Measurements from ENCODE around the gene ARL6IP6.
"Not testable (repeated sequence)": the region's sequence is repeated elsewhere in the genome, so short reads cannot be mapped to it uniquely, and the experiment has no call there.

Gene ARL6IP6

DNA sequence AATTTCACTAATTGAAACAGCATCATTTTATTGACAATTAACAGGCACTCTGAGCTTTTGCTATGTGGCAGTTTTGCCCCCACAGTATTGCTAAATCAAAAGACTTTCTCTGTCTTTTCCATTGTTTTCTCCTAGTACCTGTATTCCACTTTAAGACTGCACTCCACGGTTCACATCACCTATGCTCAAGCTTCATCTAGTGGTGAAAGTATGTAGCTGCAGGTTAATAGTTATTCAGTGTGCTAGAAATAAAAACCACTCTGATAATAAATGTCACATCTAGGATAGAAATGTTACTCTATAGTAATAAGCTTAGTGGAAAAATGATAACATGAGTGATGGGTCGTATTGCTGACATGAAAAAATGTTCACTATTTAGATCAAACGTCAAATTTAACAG is 24.6 kb downstream of the ARL6IP6 start:
- H3K4me3 ChIP-seq: no peak overlapping the region
- no peaks in the 10 kb centered on the region for H3K27me3 ChIP-seq
- no peak overlapping the region for H3K9ac ChIP-seq
- H3K4me1 ChIP-seq: no peaks in the 10 kb centered on the region
- H3K36me3 ChIP-seq: peaks cover 51% of the 10 kb centered on the region
- no peak overlapping the region for H3K27ac ChIP-seq
- TF ChIP-seq Cebpa-rat (IDR thresholded peaks at IDR 0.05): no peak
- H4K20me1 ChIP-seq: no peaks in the 10 kb centered on the region; the same call in 1 of the 2 replicates
- H3K4me2 ChIP-seq: no peak overlapping the region
- H3K9me3 ChIP-seq: peaks cover 22% of the 10 kb centered on the region

DNA sequence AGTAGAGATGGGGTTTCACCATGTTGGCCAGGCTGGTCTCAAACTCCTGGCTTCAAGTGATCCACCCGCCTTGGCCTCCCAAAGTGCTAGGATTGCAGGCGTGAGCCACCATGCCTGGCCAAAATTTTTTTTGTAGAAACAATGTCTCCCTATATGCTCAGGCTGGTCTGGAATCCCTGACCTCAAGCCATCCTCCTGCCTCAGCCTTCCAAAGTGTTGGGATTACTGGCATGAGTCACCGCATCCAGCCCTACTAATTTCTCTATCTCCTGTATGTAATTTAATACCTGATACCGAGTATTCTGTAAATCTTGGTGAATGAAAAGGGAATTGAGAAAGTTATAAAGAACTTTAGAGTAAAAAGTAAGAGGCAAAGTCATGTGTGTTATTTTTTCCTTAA is 29.3 kb downstream of the ARL6IP6 start:
- not testable (repeated sequence) for H3K27ac ChIP-seq, H3K27me3 ChIP-seq, H3K9ac ChIP-seq, H3K4me2 ChIP-seq, H3K4me1 ChIP-seq, H3K9me3 ChIP-seq, H4K20me1 ChIP-seq, H3K4me3 ChIP-seq
- H3K36me3 ChIP-seq: peaks cover 62% of the 10 kb centered on the region

DNA sequence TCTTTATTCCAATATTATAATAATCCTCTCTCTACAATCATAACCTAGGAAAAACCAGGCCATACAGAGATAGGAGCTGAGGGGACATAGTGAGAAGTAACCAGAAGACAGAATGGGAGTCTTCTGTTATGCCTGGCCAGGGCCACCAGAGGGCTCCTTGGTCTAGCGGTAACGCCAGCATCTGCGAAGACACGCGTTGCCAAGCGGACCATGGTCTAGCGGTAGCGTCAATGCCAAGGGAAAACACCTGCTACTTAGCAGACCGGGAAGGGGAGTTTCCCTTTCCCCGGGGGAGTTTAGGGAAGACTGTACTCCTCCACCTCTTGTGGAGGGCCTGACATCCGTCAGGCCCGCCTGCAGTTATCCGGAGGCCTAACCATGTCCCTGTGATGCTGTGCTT is 36.6 kb downstream of the ARL6IP6 start:
- H3K27ac ChIP-seq: no peak overlapping the region
- H3K36me3 ChIP-seq: peaks cover 72% of the 10 kb centered on the region
- H3K9ac ChIP-seq: no peak overlapping the region
- no peaks in the 10 kb centered on the region for H3K27me3 ChIP-seq
- TF ChIP-seq Cebpa-rat (IDR thresholded peaks at IDR 0.05): no peak
- H3K9me3 ChIP-seq: peaks cover 26% of the 10 kb centered on the region
- H3K4me3 ChIP-seq: no peak overlapping the region
- no peak overlapping the region for H3K4me2 ChIP-seq
- no peaks in the 10 kb centered on the region for H3K4me1 ChIP-seq
- H4K20me1 ChIP-seq: no peaks in the 10 kb centered on the region

DNA sequence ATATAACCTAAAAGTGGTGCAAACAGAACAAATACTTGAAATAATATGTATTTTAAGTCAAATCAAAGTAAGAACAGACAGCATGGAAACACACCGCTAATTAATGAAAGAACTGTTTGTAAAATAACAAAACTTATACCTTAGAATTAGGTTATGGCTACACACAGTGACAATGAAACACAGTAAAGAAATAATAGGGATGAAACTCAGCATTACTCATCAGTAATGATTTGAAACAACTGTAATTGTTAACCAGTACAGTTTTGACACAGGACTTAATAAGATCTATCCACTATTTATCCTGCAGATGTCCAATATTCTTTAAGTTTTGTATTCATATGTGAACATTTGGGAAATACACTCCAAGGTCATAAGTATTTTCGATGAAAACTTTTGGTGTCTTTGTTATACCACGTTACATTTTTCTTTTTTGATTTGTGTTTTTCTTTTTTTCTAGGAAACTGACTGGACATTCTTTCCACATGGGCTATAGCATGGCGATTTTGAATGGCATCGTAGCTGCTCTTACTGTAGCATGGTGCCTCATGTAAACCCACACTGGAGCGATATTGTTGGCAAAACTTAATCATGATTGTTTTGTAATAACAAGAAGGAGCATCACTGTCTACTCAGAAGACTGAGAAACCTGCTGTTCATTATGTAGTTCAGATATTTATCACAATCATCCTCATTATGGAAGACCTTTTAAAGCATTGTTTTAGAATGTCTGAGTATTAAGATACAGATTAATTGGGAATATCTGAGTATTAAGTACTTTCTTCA is 41.1 kb downstream of the ARL6IP6 start:
- Histone ChIP-seq H3K27me3 (no peaks in the 10 kb centered on the region), H3K4me3 (no peak overlapping the region), H3K36me3 (peaks cover 61% of the 10 kb centered on the region), H3K9me3 (peaks cover 8% of the 10 kb centered on the region), H3K4me1 (no peaks in the 10 kb centered on the region), H3K4me2 (no peak overlapping the region), H3K27ac (no peak overlapping the region), H4K20me1 (no peaks in the 10 kb centered on the region), H3K9ac (no peak overlapping the region)
- TF ChIP-seq Cebpa-rat (IDR thresholded peaks at IDR 0.05): no peak

DNA sequence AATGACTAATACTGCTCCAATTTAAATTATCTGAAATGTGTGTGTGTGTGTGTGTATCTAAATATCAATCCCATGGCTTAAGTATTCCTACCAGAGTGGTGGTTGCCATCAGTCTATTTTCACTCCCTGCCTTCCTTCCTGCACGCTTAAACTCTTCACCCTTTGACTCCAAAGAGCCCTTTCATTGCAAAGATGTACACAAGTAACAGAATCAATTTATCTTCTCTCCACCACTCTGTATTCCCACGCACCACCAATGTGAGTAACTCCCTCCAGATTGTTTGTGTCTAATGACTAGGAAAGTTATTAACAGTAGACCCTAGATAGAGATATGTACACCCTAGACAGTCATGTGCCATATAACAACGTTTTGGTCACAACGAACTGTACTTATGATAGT is 42.8 kb downstream of the ARL6IP6 start:
- Histone ChIP-seq H3K9ac (no peak overlapping the region), H3K36me3 (peaks cover 52% of the 10 kb centered on the region), H3K27me3 (no peaks in the 10 kb centered on the region), H3K9me3 (no peaks in the 10 kb centered on the region), H3K4me1 (no peaks in the 10 kb centered on the region), H4K20me1 (no peaks in the 10 kb centered on the region), H3K4me2 (no peak overlapping the region), H3K27ac (no peak overlapping the region), H3K4me3 (no peak overlapping the region)
- no peak for TF ChIP-seq Cebpa-rat (IDR thresholded peaks at IDR 0.05)

DNA sequence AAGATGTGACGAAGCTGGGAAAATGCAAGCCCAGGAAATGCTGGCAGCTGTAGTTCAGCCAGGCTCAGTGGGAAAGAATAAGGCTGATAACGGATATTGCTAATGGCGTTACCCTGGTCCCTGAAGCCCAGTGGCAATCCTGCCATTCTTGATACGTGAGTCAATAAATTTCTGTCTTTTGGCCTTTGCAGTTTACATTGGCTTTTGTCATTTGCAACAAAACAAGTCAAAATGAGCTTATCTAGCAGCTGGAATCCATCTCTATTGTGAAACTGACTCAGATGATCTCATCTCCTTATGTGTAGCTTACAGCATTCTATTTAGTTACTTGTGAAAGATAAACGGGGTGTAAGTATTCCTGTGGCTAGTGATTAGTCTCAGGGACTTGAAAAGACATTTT is 43.8 kb downstream of the ARL6IP6 start:
- no peaks in the 10 kb centered on the region for H4K20me1 ChIP-seq
- H3K9ac ChIP-seq: no peak overlapping the region
- H3K27ac ChIP-seq: no peak overlapping the region
- TF ChIP-seq Cebpa-rat (IDR thresholded peaks at IDR 0.05): no peak
- no peaks in the 10 kb centered on the region for H3K4me1 ChIP-seq
- H3K9me3 ChIP-seq: no peaks in the 10 kb centered on the region
- H3K4me3 ChIP-seq: no peak overlapping the region
- H3K36me3 ChIP-seq: peaks cover 46% of the 10 kb centered on the region
- H3K4me2 ChIP-seq: no peak overlapping the region
- no peaks in the 10 kb centered on the region for H3K27me3 ChIP-seq

DNA sequence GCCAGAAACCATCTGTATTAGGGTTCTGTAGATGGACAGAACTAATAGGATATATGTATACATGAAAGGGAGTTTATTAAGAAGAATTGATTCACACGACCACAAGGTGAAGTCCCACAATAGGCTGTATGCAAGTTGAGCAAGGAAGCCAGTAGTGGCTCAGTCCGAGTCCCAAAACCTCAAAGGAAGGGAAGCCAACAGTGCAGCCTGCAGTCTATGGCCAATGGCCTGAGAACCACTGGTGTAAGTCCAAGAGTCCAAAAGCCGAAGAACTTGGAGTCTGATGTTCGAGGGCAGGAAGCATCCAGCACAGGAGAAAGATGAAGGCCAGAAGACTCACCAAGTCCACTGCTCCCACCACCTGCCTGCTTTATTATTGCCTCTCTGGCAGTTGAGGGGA is 44.8 kb downstream of the ARL6IP6 start:
- H3K9me3 ChIP-seq, H3K27ac ChIP-seq, H3K27me3 ChIP-seq, H3K4me1 ChIP-seq, H3K9ac ChIP-seq, H3K4me2 ChIP-seq, H4K20me1 ChIP-seq, H3K4me3 ChIP-seq: not testable (repeated sequence)
- peaks cover 39% of the 10 kb centered on the region for H3K36me3 ChIP-seq

DNA sequence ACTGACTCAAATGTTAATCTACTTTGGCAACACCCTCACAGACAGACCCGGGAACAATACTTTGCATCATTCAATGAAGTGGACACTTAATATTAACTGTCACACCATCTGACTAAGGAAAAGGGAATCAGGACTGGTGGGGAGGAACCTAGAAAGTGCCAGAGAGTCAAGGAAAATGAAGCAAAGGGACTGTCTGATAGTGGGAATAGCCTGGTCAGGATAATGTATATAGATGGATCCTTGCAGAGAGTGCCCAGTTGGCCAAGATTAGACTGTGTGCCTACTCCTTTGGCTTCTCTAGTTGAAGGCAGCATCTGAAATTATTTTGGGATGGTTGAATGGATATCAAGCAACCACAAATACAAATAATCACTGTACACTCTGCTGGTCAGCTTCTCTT is 45.2 kb downstream of the ARL6IP6 start:
- Histone ChIP-seq H3K36me3 (peaks cover 37% of the 10 kb centered on the region), H4K20me1 (no peaks in the 10 kb centered on the region), H3K9me3 (no peaks in the 10 kb centered on the region), H3K27me3 (no peaks in the 10 kb centered on the region), H3K4me2 (no peak overlapping the region), H3K9ac (no peak overlapping the region), H3K27ac (no peak overlapping the region), H3K4me1 (no peaks in the 10 kb centered on the region), H3K4me3 (no peak overlapping the region)
- TF ChIP-seq Cebpa-rat (IDR thresholded peaks at IDR 0.05): no peak

DNA sequence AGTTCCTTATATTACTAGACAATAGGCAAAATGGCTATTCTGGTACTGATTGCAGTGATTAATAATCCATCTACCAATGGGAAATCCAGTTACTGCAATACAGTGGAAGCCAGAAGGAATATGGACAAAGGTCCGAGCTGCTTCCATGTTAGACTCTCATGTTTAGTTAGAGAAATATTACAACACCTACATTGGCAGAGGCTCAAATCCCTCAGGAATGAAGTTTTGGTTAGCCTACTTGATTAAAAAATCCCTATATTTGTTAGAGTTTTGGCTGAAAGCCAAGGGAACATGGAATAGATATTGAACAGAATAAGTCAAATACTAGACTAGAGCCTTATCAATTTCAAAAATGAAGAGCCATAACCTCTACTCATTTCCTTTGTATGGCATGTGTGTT is 48.5 kb downstream of the ARL6IP6 start:
- Histone ChIP-seq H3K4me3 (no peak overlapping the region), H3K27ac (no peak overlapping the region), H3K4me1 (no peaks in the 10 kb centered on the region), H3K9ac (no peak overlapping the region), H3K27me3 (no peaks in the 10 kb centered on the region), H3K9me3 (no peaks in the 10 kb centered on the region), H4K20me1 (no peaks in the 10 kb centered on the region), H3K4me2 (no peak overlapping the region), H3K36me3 (peaks cover 21% of the 10 kb centered on the region)
- TF ChIP-seq Cebpa-rat (IDR thresholded peaks at IDR 0.05): no peak

DNA sequence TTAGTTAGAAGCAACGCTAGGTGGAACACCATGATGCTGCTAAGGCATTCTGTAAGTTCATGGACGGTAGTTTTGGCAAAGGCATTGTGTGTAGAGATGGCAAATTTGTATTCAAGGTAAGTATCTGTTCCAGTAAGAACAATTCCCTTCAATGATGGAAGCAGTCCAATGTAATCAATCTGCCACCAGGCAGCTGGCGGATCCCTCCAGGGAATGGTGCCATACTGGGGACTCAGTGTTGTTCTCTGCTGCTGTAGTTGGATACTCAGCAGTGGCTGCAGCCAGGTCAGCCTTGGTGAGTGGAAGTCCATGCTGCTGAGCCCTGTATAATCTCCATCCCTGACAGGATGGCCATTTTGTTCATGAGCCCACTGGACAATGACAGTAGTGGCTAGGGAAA is 62.8 kb downstream of the ARL6IP6 start:
- no peak overlapping the region for H3K27ac ChIP-seq
- H3K4me1 ChIP-seq: no peaks in the 10 kb centered on the region
- no peaks in the 10 kb centered on the region for H4K20me1 ChIP-seq
- H3K9me3 ChIP-seq: peaks cover 3% of the 10 kb centered on the region; the same call in 1 of the 2 replicates
- H3K27me3 ChIP-seq: no peaks in the 10 kb centered on the region
- H3K4me3 ChIP-seq: no peak overlapping the region
- H3K36me3 ChIP-seq: no peaks in the 10 kb centered on the region
- TF ChIP-seq Cebpa-rat (IDR thresholded peaks at IDR 0.05): no peak
- no peak overlapping the region for H3K4me2 ChIP-seq
- H3K9ac ChIP-seq: no peak overlapping the region

DNA sequence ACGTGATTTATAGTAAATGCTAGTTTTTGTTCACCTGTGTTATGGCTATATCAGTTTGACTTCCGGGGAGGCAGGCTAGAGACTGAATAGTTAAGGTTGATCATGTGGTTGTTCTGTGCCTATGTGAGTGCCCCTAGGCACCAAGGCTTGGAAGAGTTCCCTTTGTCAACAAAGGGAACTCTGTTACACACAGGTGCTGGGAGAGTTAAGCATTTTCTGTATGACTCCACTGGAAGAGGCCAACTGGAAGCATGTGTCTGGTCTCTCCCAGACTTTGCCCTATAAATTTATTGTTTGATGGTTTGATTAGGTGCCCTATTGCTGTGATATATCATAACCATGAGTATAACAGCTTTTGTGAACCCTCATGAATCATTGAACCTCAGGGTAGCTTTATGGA is 63.8 kb downstream of the ARL6IP6 start:
- Histone ChIP-seq H3K9ac (no peak overlapping the region), H3K9me3 (peaks cover 13% of the 10 kb centered on the region), H3K4me3 (no peak overlapping the region), H3K27me3 (no peaks in the 10 kb centered on the region), H4K20me1 (no peaks in the 10 kb centered on the region), H3K4me2 (no peak overlapping the region), H3K36me3 (no peaks in the 10 kb centered on the region), H3K4me1 (no peaks in the 10 kb centered on the region), H3K27ac (no peak overlapping the region)
- TF ChIP-seq Cebpa-rat (IDR thresholded peaks at IDR 0.05): no peak

All from BLaER1 (cell line).